ENCODE data around the gene C2.
"Not testable (repeated sequence)": the region's sequence is repeated elsewhere in the genome, so short reads cannot be mapped to it uniquely, and the experiment has no call there.

Gene C2

GRCh38 chr6:31961616-31962015 is 34.1 kb downstream of the C2 start:
- no peak for DNase-seq

GRCh38 chr6:31963921-31964320 is 36.4 kb downstream of the C2 start:
- no peak for DNase-seq

DNA sequence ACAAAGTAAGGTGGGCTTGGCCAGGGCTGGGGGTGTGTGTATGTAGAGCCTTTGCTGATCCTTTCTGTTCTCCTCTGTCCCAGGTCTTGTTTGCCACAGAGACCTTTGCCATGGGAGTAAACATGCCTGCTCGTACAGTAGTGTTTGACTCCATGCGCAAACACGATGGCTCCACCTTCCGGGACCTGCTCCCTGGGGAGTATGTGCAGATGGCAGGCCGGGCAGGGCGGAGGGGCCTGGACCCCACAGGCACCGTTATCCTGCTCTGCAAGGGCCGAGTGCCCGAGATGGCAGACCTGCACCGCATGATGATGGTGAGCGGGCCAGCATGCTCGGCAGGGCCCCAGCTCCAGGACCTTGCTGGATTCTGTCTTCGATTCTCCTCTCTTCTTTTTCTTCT is 38.2 kb downstream of the C2 start:
- no peak for DNase-seq

GRCh38 chr6:31966506-31966905 is 39.0 kb downstream of the C2 start:
- DNase-seq: no peak

- DNase-seq: peak; percentile 0
Measured at GRCh38 chr6:31966997-31967925, 39.7 kb downstream of the C2 start.

GRCh38 chr6:31967926-31968320 is 40.4 kb downstream of the C2 start:
- peak; percentile 1 for DNase-seq

DNA sequence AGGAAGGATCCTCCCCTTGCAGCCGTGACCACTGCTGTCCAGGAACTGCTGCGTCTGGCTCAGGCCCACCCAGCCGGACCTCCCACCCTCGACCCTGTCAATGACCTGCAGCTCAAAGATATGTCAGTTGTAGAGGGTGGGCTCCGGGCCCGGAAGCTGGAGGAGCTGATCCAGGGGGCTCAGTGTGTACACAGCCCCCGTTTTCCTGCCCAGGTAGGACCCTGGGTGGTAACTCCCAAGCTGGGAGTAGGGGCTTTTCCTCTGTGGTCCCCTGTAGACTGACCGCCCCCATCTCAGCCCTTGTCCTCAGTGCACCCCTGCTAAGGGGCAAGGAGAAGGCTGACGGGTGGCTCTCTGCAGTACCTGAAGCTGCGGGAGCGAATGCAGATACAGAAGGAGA is 40.8 kb downstream of the C2 start:
- peak; percentile 0 for DNase-seq

GRCh38 chr6:31968791-31969711 is 41.5 kb downstream of the C2 start:
- DNase-seq: peak; percentile 0

- DNase-seq: peak; percentile 38
Measured at GRCh38 chr6:31969712-31970603, 42.4 kb downstream of the C2 start.

GRCh38 chr6:31970604-31971271 is 43.2 kb downstream of the C2 start:
- no peak for DNase-seq

DNA sequence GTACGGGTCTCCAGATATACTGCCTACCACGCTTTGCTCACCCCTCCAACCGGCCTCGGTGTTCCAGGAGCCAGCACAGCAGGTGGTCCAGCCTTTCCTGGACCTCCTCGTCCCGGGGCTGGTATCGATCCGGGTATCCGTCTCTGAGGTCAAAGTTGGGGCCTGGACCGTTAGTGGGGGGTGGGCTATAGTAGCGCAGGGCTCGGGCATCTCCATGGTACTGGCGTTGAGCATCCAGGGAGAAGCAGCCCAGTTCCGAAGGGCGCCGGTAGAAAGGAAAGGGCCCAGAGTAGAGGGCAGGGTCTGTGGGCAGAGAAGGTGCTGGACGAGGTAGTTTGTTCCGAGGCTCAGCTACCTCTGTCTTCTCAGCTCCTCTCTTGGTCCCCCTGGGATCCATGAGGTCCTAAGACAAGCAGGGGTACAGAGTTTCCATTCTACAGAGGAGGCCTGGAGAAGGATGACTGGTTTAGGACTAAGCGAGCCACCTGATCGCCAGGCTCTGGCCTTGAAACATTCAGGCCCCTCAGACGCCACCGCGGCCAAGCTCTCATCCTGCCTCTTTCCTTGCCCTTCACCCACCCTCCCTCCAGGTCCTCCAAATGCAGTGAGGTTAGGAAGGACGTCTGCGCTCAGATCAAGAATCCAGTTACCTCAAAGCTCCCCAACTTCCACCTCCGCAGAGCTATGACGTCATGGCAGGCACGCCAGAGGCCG is 43.9 kb downstream of the C2 start:
- DNase-seq: no peak

- peak; percentile 99 for DNase-seq
Measured at GRCh38 chr6:31971993-31972708, 44.6 kb downstream of the C2 start, which contains the start of gene DXO. TSS of gene DXO (minus strand) at chr6:31972138. CDS start at chr6:31971675, 463 bp downstream.

GRCh38 chr6:31972709-31973350 is 45.3 kb downstream of the C2 start:
- DNase-seq: peak; percentile 41

DNA sequence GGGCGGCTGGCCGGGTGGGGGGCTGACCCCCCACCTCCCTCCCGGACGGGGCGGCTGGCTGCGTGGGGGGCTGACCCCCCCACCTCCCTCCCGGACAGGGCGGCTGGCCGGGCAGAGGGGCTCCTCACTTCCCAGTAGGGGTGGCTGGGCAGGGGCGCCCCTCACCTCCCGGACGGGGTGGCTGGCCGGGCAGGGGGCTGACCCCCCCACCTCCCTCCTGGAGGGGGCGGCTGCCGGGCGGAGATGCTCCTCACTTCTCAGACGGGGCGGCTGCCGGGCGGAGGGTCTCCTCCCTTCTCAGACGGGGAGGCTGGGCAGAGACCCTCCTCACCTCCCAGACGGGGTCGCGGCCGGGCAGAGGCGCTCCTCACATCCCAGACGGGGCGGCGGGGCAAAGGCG is 48.5 kb downstream of the C2 start:
- not testable (repeated sequence) for DNase-seq

- DNase-seq: no peak
Measured at GRCh38 chr6:31977816-31978431, 50.4 kb downstream of the C2 start.

DNA sequence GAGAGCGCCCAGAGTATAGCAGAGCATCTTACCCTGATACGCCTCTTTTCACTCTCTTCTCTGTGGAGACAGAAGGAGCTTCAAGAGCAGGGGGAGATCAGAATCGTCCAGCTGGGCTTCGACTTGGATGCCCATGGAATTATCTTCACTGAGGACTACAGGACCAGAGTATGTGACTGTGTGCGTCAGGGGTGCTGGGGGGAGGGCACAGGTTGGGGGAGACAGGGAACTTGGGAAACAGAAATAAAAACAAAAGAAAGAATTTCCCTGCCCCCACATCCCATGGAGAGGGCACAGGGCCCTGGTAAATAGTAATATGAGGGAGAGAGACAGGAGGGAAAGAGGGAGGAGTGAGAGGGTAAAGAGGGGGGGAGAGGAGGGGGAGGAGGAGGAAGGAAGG is 51.3 kb downstream of the C2 start:
- DNase-seq: no peak

DNA sequence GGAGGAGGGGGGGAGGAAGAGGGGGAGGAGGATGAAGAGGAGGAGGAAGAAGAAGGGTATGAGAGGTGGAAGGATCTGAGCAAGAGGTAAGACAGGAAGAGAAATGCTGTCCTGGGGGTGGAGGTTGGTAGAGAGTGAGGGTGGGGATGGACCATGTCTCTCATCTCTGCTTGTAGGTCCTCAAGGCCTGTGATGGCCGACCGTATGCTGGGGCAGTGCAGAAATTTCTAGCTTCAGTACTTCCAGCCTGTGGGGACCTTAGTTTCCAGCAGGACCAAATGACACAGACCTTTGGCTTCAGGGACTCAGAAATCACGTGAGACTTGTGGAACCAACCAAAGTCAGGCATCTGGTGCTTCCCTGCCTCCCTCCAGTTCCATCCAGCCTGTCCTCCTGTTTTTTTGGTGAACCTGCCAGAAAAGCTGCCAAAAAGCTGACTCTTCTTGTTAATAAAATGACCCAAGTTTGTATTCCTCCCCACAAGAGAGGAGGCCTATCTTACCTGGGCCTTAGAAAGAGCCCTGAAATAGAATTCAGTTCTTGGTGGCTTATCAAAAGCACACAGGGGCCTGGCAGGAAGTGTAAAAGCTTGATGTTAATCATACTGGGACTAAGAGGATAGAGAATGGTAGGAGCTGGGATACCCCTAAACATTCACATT is 51.9 kb downstream of the C2 start:
- DNase-seq: no peak

GRCh38 chr6:31980195-31980876 is 52.8 kb downstream of the C2 start:
- not testable (repeated sequence) for DNase-seq
